Common myeloid progenitor, CD34-positive (primary cell): ENCODE results near the gene SLC17A9.

Experiments
- CTCF ChIA-PET: fragments of 350-600 bp; sonication (Branson Sonifier 250); formaldehyde crosslinking; loops from one replicate; lab custom pipeline; 2021; ENCODE audit warnings: antibody characterized with exemption; lab: Charles Lee
- POLR2A ChIA-PET: fragments of 350-600 bp; sonication (Branson Sonifier 250); formaldehyde crosslinking; loops from one replicate; lab custom pipeline; 2021; ENCODE audit warnings: antibody characterized with exemption; lab: Charles Lee
- DNase-seq, 3 donors: peaks; one replicate each; pipeline versions ENCODE4 v3.0.0 to v3.0.0-alpha.2; 2013
- H3K27ac ChIP-seq, 2 experiments: 1 replicate in 1 of 2; 2 replicates in 1 of 2; pipeline ENCODE4 v1.7.0; 2013; ENCODE audit warnings: inconsistent platforms in 2 of 2, low read length in 2 of 2, mild to moderate bottlenecking in 2 of 2, low read depth in 1 of 2, moderate library complexity in 1 of 2; ENCODE audit not compliant: severe bottlenecking in 2 of 2, insufficient read depth in 1 of 2, poor library complexity in 1 of 2
- H3K27me3 ChIP-seq, 5 experiments: replicated peaks in 2 of 5; 1 replicate in 3 of 5; 2 replicates in 2 of 5; pipeline versions ENCODE4 v1.6.1 to v1.7.0; 2013; ENCODE audit warnings: low read length in 4 of 5, mild to moderate bottlenecking in 2 of 5, moderate library complexity in 2 of 5, inconsistent platforms in 1 of 5; ENCODE audit not compliant: insufficient read depth in 5 of 5, control insufficient read depth in 4 of 5
- H3K36me3 ChIP-seq, 4 experiments: 1 replicate in 2 of 4; 2 replicates in 2 of 4; pipeline versions ENCODE4 v1.6.1 to v1.7.0; 2013; ENCODE audit warnings: low read length in 3 of 4, control low read depth in 1 of 4, mild to moderate bottlenecking in 1 of 4; ENCODE audit not compliant: control insufficient read depth in 4 of 4, insufficient read depth in 4 of 4
- H3K4me1 ChIP-seq, 4 experiments: 1 replicate in 3 of 4; 2 replicates in 1 of 4; pipeline versions ENCODE4 v1.6.1 to v1.7.1; 2013; ENCODE audit warnings: low read length in 3 of 4, mild to moderate bottlenecking in 3 of 4, control low read depth in 1 of 4, inconsistent platforms in 1 of 4, moderate library complexity in 1 of 4; ENCODE audit not compliant: control insufficient read depth in 4 of 4, insufficient read depth in 4 of 4; ENCODE audit errors: control extremely low read depth in 1 of 4
- H3K4me3 ChIP-seq, 7 experiments: 1 replicate in 4 of 7; 2 replicates in 3 of 7; pipeline versions ENCODE4 v1.5.1 to v1.7.0; 2013; ENCODE audit warnings: mild to moderate bottlenecking in 7 of 7, low read length in 6 of 7, moderate library complexity in 6 of 7, inconsistent platforms in 2 of 7, low read depth in 2 of 7, control low read depth in 1 of 7; ENCODE audit not compliant: insufficient read depth in 4 of 7, control insufficient read depth in 1 of 7; ENCODE audit errors: extremely low read depth in 1 of 7
- H3K9me3 ChIP-seq, 5 experiments: 1 replicate in 4 of 5; 2 replicates in 1 of 5; pipeline versions ENCODE4 v1.6.1 to v1.7.1; 2013; ENCODE audit warnings: low read length in 4 of 5, mild to moderate bottlenecking in 2 of 5, inconsistent platforms in 1 of 5, low read depth in 1 of 5, moderate library complexity in 1 of 5; ENCODE audit not compliant: control insufficient read depth in 4 of 5, insufficient read depth in 2 of 5; ENCODE audit errors: control extremely low read depth in 1 of 5
- WGBS: methylation state at CpG from one replicate; pipeline ENCODE4 v1.1.5; 2013; ENCODE audit not compliant: insufficient coverage; 5-methylcytosine and 5-hydroxymethylcytosine counted together

The SLC17A9 gene

DNA sequence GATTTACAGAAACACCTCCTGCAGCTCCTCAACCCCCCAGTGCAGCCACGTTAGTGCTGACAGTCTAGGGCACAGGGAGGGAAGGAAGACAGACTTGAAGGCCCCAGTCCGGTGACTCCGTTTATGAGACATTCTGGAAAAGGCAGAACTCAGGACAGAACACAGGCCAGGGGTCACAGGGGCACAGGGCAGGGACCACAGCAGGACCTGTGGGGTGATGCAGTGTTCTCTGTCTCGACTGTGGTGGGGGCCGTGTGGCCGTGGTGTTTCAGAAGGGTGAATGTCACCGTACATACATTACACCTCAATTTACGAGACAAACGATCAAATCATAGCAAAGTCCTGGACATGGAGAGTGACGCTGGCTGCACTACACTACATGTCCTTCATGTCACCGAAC, 43.0 kb downstream of the SLC17A9 start:
- CTCF ChIA-PET = interaction anchor here (1.5 to 2.0 kb wide), 3 partner anchors 12 to 23 kb away, joined by 6 to 7 read pairs (median 6); no protein-coding TSS in a partner anchor
- H3K27me3 ChIP-seq = peaks cover 0 to 21% (median 6%) of the 10 kb centered on the region in 5 experiments
- peaks cover 0 to 23% (median 13%) of the 10 kb centered on the region in 4 experiments for H3K4me1 ChIP-seq
- no peaks in the 10 kb centered on the region for H3K36me3 ChIP-seq
- no peak for DNase-seq
- POLR2A ChIA-PET = no interaction called here
- no peak overlapping the region for H3K4me3 ChIP-seq
- no peaks in the 10 kb centered on the region for H3K9me3 ChIP-seq
- no peak overlapping the region for H3K27ac ChIP-seq
- WGBS = 94% methylated on average over 11 of the region's 11 CpGs

GRCh38 chr20:62995898-62996595, 43.5 kb downstream of the SLC17A9 start:
- H3K36me3 ChIP-seq = no peaks in the 10 kb centered on the region
- ChIA-PET CTCF (interaction anchor here (1.3 to 2.0 kb wide), 2 partner anchors 12 to 25 kb away, joined by 3 to 7 read pairs; no protein-coding TSS in a partner anchor), POLR2A (no interaction called here)
- H3K4me1 ChIP-seq = peaks cover 0 to 23% (median 13%) of the 10 kb centered on the region in 4 experiments
- DNase-seq = no peak
- H3K9me3 ChIP-seq = no peaks in the 10 kb centered on the region
- H3K27me3 ChIP-seq = peaks cover 0 to 23% (median 7%) of the 10 kb centered on the region in 5 experiments
- WGBS = 96% methylated on average over 25 of the region's 25 CpGs
- H3K4me3 ChIP-seq = no peak overlapping the region
- no peak overlapping the region for H3K27ac ChIP-seq

- ChIA-PET POLR2A (no interaction called here), CTCF (interaction anchor here (1.3 kb wide), 1 partner anchor 26 kb away, joined by 3 read pairs; no protein-coding TSS in a partner anchor)
- Histone ChIP-seq H3K9me3 (no peaks in the 10 kb centered on the region), H3K27ac (no peak overlapping the region), H3K4me3 (no peak overlapping the region), H3K4me1 (peaks cover 0 to 23% (median 13%) of the 10 kb centered on the region in 4 experiments), H3K27me3 (peaks cover 0 to 21% (median 12%) of the 10 kb centered on the region in 5 experiments), H3K36me3 (no peaks in the 10 kb centered on the region)
- whole genome bisulfite sequencing = 97% methylated on average over 12 of the region's 14 CpGs
- DNase-seq = no peak
Measured at GRCh38 chr20:62996596-62996982, 44.1 kb downstream of the SLC17A9 start.

DNA sequence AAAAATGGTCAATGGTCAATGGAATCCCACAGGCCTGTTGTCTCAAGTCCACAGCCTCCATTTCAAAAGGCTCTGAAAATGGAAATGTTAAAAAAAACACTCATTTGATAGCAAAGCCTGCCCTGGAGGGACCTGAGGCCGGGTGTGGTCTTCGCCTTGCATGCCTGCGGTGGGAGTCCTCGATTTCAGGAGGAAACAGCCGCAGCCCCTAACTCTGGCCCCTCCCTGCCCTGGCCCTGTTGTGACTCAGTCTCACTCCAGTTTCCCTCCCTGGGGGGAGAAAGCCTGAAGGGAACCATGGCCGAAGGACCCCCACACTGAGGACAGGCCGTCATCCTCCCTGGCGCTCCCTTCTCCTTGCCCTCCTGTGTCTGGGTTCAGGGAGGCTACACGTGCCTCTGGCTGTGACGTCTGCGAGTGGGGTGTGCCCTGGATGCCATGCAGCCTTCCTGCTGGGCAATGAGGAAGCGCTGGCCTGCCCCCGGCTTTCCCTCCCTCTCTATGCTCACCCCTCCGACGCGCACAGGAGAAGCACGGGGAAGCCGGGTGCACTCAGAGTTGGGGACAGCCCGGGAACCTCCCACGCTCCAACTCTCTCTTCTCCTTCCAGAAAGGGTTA, 45.0 kb downstream of the SLC17A9 start:
- H3K4me3 ChIP-seq = no peak overlapping the region
- peak in 2 of 3 donors; percentile 47 to 48 for DNase-seq
- ChIA-PET CTCF (interaction anchor here (0.9 to 1.4 kb wide), 3 partner anchors 11 to 27 kb away, joined by 3 to 4 read pairs (median 3); no protein-coding TSS in a partner anchor), POLR2A (interaction anchor here (0.5 kb wide), 1 partner anchor 556 kb away, joined by 6 read pairs; no protein-coding TSS in a partner anchor)
- H3K27ac ChIP-seq = no peak overlapping the region
- H3K36me3 ChIP-seq = no peaks in the 10 kb centered on the region
- peaks cover 0 to 23% (median 13%) of the 10 kb centered on the region in 4 experiments for H3K4me1 ChIP-seq
- H3K9me3 ChIP-seq = no peaks in the 10 kb centered on the region
- 46% methylated on average over 13 of the region's 20 CpGs for WGBS
- H3K27me3 ChIP-seq = peaks cover 0 to 26% (median 19%) of the 10 kb centered on the region in 5 experiments

DNA sequence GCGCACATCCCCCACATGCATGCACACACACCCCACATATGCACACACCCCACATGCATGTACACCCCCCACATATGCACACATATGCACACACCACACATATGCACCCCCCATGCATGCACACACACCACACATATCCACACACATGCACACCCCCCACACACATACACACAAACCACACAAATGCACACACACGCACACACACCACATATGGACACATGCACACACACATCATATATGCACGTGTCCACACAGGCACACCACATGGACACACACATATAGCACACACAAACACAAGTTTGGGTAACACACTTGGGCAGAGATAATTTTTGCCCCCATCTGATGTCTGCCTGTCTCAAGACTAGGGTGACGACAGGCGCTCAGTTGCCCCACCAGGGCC, 45.9 kb downstream of the SLC17A9 start:
- Histone ChIP-seq H3K27ac (no peak overlapping the region), H3K36me3 (no peaks in the 10 kb centered on the region), H3K4me3 (no peak overlapping the region), H3K27me3 (peaks cover 3 to 35% (median 27%) of the 10 kb centered on the region in 5 experiments), H3K4me1 (peaks cover 0 to 23% (median 13%) of the 10 kb centered on the region in 4 experiments), H3K9me3 (no peaks in the 10 kb centered on the region)
- WGBS = 92% methylated on average over 5 of the region's 5 CpGs
- no peak for DNase-seq
- POLR2A ChIA-PET = interaction anchor here (0.7 to 3.5 kb wide), 2 partner anchors 20 to 45 kb away, joined by 3 to 12 read pairs; no protein-coding TSS in a partner anchor
- CTCF ChIA-PET = interaction anchor here (0.9 to 1.4 kb wide), 3 partner anchors 10 to 26 kb away, joined by 3 to 5 read pairs (median 4); no protein-coding TSS in a partner anchor

DNA sequence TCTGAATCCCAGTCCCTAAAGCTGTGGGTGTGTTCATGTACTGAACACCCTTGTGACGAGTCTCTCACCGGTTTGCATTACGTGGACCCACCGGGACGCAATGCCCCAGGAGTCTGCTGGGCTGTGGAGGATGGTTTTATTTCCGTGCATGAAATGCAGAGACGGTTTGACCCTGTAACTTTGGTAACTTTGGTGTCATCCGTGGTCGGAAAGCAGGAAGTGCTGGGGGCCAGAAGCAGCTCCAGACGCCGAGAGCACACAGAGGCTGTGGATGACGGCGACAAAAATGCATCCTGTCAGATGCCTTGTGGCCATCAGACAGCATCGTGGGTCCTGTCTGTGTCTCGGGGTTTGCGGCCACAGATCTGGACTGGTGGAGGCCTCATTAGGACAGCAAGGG, 47.1 kb downstream of the SLC17A9 start:
- Histone ChIP-seq H3K27me3 (peaks cover 6 to 46% (median 26%) of the 10 kb centered on the region in 5 experiments), H3K4me1 (peaks cover 0 to 25% (median 15%) of the 10 kb centered on the region in 4 experiments), H3K27ac (no peak overlapping the region), H3K4me3 (no peak overlapping the region), H3K9me3 (no peaks in the 10 kb centered on the region), H3K36me3 (no peaks in the 10 kb centered on the region)
- DNase-seq = peak in 2 of 3 donors; percentile 76 to 86
- WGBS = 58% methylated on average over 16 of the region's 16 CpGs
- CTCF ChIA-PET = interaction anchor here (1.3 to 1.4 kb wide), 3 partner anchors 8 to 12 kb away, joined by 4 to 5 read pairs (median 4); no protein-coding TSS in a partner anchor
- POLR2A ChIA-PET = interaction anchor here (1.0 to 3.5 kb wide), 3 partner anchors 18 to 35 kb away, joined by 3 to 12 read pairs (median 7); no protein-coding TSS in a partner anchor
